K562 (cell line): ENCODE results near the gene SIRPB2. TPM values are rescaled to one million over a fixed set of nuclear protein-coding genes. Genes with fewer than 3 reads are reported as not detected.

Source experiments
- ATAC-seq: fragments of 200-7000 bp; cut with Tn5 transposase; 3 replicates; pipeline ENCODE4 v1.9.1; 2020; ENCODE audit warnings: moderate library complexity
- BruUV-seq: library from RNA; stranded (reverse); fragments of 400-500 nt; replicated peaks from 2 replicates; lab custom pipeline; 2021; lab: Mats Ljungman, UMichigan
- CTCF ChIA-PET: fragments of 300-600 bp; formaldehyde crosslinking; extraction: SDS; loops from one replicate; lab custom pipeline; 2021; ENCODE audit warnings: low intra/inter-chr PET ratio; lab: Yijun Ruan, JAX
- POLR2A ChIA-PET: fragments of 300-600, 350-650 bp; sonication (Branson Sonifier 250); formaldehyde crosslinking; extraction: SDS; loops from one replicate; lab custom pipeline; 2021; ENCODE audit warnings: antibody characterized with exemption, inconsistent platforms; lab: Yijun Ruan, JAX
- DNase-seq, 4 experiments: peaks; one replicate each; pipeline versions ENCODE4 v3.0.0 to v3.0.0-alpha.2; 2011 to 2018; ENCODE audit warnings: low spot score in 3 of 4, mixed read lengths in 3 of 4; ENCODE audit errors: extremely low read depth in 1 of 4
- FAIRE-seq: peaks from 2 replicates; lab custom pipeline; 2011; peaks lifted over from hg19 to GRCh38; lab: Jason Lieb, UNC
- H2AFZ ChIP-seq: 2 replicates; pipeline ENCODE4 v1.6.0; 2011; ENCODE audit warnings: low read depth, low read length, control low read depth, inconsistent platforms
- H3K27ac ChIP-seq: fragments of 200-600 bp; 3 replicates; pipeline ENCODE4 v1.8.0; 2011; ENCODE audit warnings: low read depth, mild to moderate bottlenecking, control low read depth, inconsistent platforms, low read length, moderate library complexity, mixed read lengths; ENCODE audit errors: extremely low read depth
- H3K27me3 ChIP-seq, 2 experiments: fragments of 300-600 bp in 1 of 2; 2 replicates in 1 of 2; 3 replicates in 1 of 2; pipeline versions ENCODE4 v1.6.0 to v1.8.0; 2011; ENCODE audit warnings: inconsistent platforms in 2 of 2, low read length in 2 of 2, mild to moderate bottlenecking in 1 of 2, mixed read lengths in 1 of 2, moderate library complexity in 1 of 2; ENCODE audit not compliant: control insufficient read depth in 2 of 2, insufficient read depth in 2 of 2
- H3K36me3 ChIP-seq: fragments of 300-600 bp; 3 replicates; pipeline ENCODE4 v1.8.0; 2011; ENCODE audit warnings: mild to moderate bottlenecking, low read length, inconsistent platforms; ENCODE audit not compliant: control insufficient read depth, insufficient read depth
- H3K4me1 ChIP-seq, 2 experiments: fragments of 200-600 bp in 1 of 2; replicated peaks in 1 of 2; 2 replicates in 1 of 2; 3 replicates in 1 of 2; pipeline versions ENCODE4 v1.5.1 to v1.8.0; 2011; ENCODE audit warnings: inconsistent platforms in 2 of 2, low read length in 2 of 2, mild to moderate bottlenecking in 1 of 2, mixed read lengths in 1 of 2, moderate library complexity in 1 of 2; ENCODE audit not compliant: control insufficient read depth in 2 of 2, insufficient read depth in 2 of 2
- H3K4me2 ChIP-seq: 2 replicates; pipeline ENCODE4 v1.6.1; 2011; ENCODE audit warnings: low read length, control low read depth, inconsistent platforms, mixed read lengths; ENCODE audit not compliant: insufficient read depth
- H3K4me3 ChIP-seq: fragments of 200-600 bp; sonication (generic), shearing (Covaris generic); 2 replicates; pipeline ENCODE4 v1.5.1; 2016; ENCODE audit warnings: control low read depth, inconsistent platforms
- H3K79me2 ChIP-seq: fragments of 200-600 bp; 3 replicates; pipeline ENCODE4 v1.8.0; 2011; ENCODE audit warnings: low read length, inconsistent platforms; ENCODE audit not compliant: control insufficient read depth, insufficient read depth
- H3K9ac ChIP-seq, 2 experiments: 2 replicates each; pipeline versions ENCODE4 v1.6.0 to v1.6.1; 2011; ENCODE audit warnings: low read depth in 2 of 2, low read length in 2 of 2, control low read depth in 1 of 2, inconsistent platforms in 1 of 2, mild to moderate bottlenecking in 1 of 2, mixed read lengths in 1 of 2; ENCODE audit not compliant: insufficient read depth in 1 of 2
- H3K9me1 ChIP-seq: one replicate; pipeline ENCODE4 v1.6.0; 2011; ENCODE audit warnings: inconsistent platforms, mild to moderate bottlenecking, low read length, moderate library complexity; ENCODE audit not compliant: control insufficient read depth, insufficient read depth
- H3K9me3 ChIP-seq: replicated peaks from 2 replicates; pipeline ENCODE4 v1.5.1; 2011; ENCODE audit warnings: low read depth, low read length, inconsistent platforms; ENCODE audit not compliant: control insufficient read depth, insufficient read depth
- H4K20me1 ChIP-seq: replicated peaks from 2 replicates; pipeline ENCODE4 v1.6.1; 2011; ENCODE audit warnings: low read length, inconsistent platforms, mixed read lengths; ENCODE audit not compliant: control insufficient read depth, insufficient read depth
- HES1 ChIP-seq: fragments of 450-650 bp; IDR thresholded peaks from 2 replicates; pipeline ENCODE4 v1.6.1; 2016; ENCODE audit warnings: low read depth, mild to moderate bottlenecking, moderate library complexity
- MGA ChIP-seq: fragments of 450-650 bp; IDR thresholded peaks from 2 replicates; pipeline ENCODE4 v1.6.1; 2016; ENCODE audit warnings: mild to moderate bottlenecking, moderate library complexity
- ZNF316 ChIP-seq: fragments of 450-650 bp; IDR thresholded peaks from 2 replicates; pipeline ENCODE4 v1.6.1; 2016
- ZNF507 ChIP-seq: conservative IDR thresholded peaks from 2 replicates; pipeline ENCODE4 v1.6.1; 2017; ENCODE audit warnings: missing genetic modification characterization, missing compliant biosample characterization
- in situ Hi-C: fragments of 300-500 bp; cut with MboI; formaldehyde crosslinking; loops from 4 replicates; pipeline ENCODE4 v1.15.0; 2018; ENCODE audit warnings: inconsistent platforms, mixed read lengths
- intact Hi-C: fragments of 100-400 bp; cut with micrococcal nuclease; formaldehyde crosslinking; loops from 2 replicates; pipeline ENCODE4 v1.14.2; 2022
- polyA plus RNA-seq, 8 experiments: library from polyadenylated mRNA; depleted of rRNA in 4 of 8; stranded (reverse) in 5 of 8; unstranded in 3 of 8; fragments of >200 nt; fragmentation: Nextera tagmentation in 2 of 8; fragmentation: Illumina TruSeq in 1 of 8; extraction: Ambion mirVana in 2 of 8; extraction: Trizol in 1 of 8; gene quantifications; 2 replicates each; pipeline versions ENCODE4 v1.2.1 to v1.2.3, GENCODE V29; 2011 to 2014; ENCODE audit warnings: inconsistent platforms in 1 of 8, missing spikeins in 1 of 8
- total RNA-seq, 7 experiments: library from RNA; depleted of rRNA in 6 of 7; stranded (reverse); fragments of >200 nt in 6 of 7; fragmentation: Illumina TruSeq in 2 of 7; extraction: Trizol in 2 of 7; gene quantifications; 2 replicates each; pipeline versions ENCODE4 v1.2.1 to v1.2.3, GENCODE V29; 2011 to 2021; ENCODE audit warnings: low replicate concordance in 1 of 7

The SIRPB2 gene
- total and polyA plus RNA-seq, 9 of the 15 experiments (the other 6 are each of a cell fraction or from before 2014, with no cell fraction given), result 0.07 TPM; not detected in 7

- H2AFZ ChIP-seq, result no peak overlapping the region
- H3K79me2 ChIP-seq, result no peaks in the 10 kb centered on the region
- no peaks in the 10 kb centered on the region; a peak in 1 of 5 replicates for H3K4me1 ChIP-seq
- intact Hi-C loops, result no loop called here
- DNase-seq (no peak), FAIRE-seq (no peak), ATAC-seq (no peak)
- no peaks in the 10 kb centered on the region for H4K20me1 ChIP-seq
- H3K36me3 ChIP-seq, result no peaks in the 10 kb centered on the region
- no peak overlapping the region for H3K4me2 ChIP-seq
- no peak overlapping the region for H3K9ac ChIP-seq
- in situ Hi-C loops, result no loop called here
- no TSS peak for BruUV-seq
- no peak overlapping the region for H3K4me3 ChIP-seq
- ChIA-PET CTCF (no interaction called here), POLR2A (no interaction called here)
- H3K9me1 ChIP-seq, result no peaks in the 10 kb centered on the region
- TF ChIP-seq HES1 (no peak), MGA (no peak), ZNF316 (peak; percentile 68), ZNF507 (peak; percentile 71)
- H3K27me3 ChIP-seq, result no peaks in the 10 kb centered on the region; a peak in 1 of 5 replicates
- H3K27ac ChIP-seq, result no peak overlapping the region
- H3K9me3 ChIP-seq, result no peaks in the 10 kb centered on the region
These were observed 36.7 kb upstream of the SIRPB2 start for GRCh38 chr20:1527923-1528322.
